Stimulated activated naive CD8-positive, alpha-beta T cell treated with anti-CD3 and anti-CD28 coated beads, Interleukin-15, Interleukin-2, amounts not matched to agents 100 ng/mL and 50 ng/mL, for 24 hours (primary cell): Measurements from ENCODE around the gene GNPDA2.
A peak's percentile ranks its signal among the peaks of the same experiment; 100 is the strongest.
"Not testable (repeated sequence)": the region's sequence is repeated elsewhere in the genome, so short reads cannot be mapped to it uniquely, and the experiment has no call there.

Experiments
- H3K27ac Mint-ChIP-seq: one replicate; pipeline ENCODE4 v1.8.0; 2021; ENCODE audit warnings: mild to moderate bottlenecking, mixed read lengths
- H3K27me3 Mint-ChIP-seq: one replicate; pipeline ENCODE4 v1.8.0; 2021; ENCODE audit warnings: mixed read lengths
- H3K36me3 Mint-ChIP-seq: one replicate; pipeline ENCODE4 v1.8.0; 2021; ENCODE audit warnings: low read depth, mixed read lengths
- H3K4me1 Mint-ChIP-seq: one replicate; pipeline ENCODE4 v1.8.0; 2021; ENCODE audit warnings: low read depth, mixed read lengths
- H3K4me3 Mint-ChIP-seq: one replicate; pipeline ENCODE4 v1.8.0; 2021; ENCODE audit warnings: mild to moderate bottlenecking, mixed read lengths
- H3K9me3 Mint-ChIP-seq: one replicate; pipeline ENCODE4 v1.8.0; 2021; ENCODE audit warnings: mixed read lengths

Gene GNPDA2

DNA sequence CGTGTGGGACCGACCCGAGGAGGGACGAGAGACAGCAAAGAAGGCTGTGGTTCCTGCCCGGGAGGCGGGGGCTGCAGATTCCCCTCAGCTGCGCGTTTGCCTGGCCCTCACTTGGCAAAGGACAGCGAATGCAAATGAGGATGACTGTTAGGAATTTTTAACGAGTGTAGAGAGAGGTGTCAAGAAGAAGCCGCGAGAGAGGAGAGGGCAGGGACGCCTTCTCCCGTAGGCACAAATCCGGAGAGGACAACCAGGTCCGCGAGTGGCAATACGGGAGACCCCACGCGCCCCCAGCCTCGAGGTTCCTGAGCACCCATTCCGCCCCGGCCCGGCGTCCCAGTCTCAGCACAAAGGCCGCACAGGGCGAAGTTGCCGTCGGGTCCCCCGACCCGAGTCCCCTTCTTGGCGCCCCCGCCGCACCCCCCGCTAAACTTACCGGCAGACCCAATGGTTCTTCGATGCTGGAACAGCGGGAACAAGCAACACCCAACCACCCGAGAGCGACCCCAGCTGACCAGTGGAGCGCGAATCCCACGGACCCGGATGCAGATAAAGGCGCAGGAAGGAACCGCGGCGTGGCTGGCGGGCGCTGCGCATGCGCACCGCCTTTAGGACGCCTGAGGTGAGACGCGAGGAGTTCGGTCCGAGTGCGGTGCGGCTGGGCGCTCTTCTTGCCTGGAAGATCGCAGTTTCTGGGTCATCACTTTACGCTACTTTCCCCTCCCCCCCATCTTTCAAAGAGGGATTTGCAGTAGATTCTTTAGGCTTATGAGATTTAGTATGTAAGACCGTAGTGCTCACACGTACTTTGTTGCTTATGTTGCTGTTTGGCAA is at the start of gene GNPDA2:
TSS of gene GNPDA2 (minus strand) at position 519 of the 834 bp plus-strand sequence. CDS start 4,349 bp downstream, outside the sequence.
- peaks cover 4% of the 10 kb centered on the region for H3K36me3 Mint-ChIP-seq
- H3K9me3 Mint-ChIP-seq = no peaks in the 10 kb centered on the region
- H3K4me1 Mint-ChIP-seq = peaks cover 41% of the 10 kb centered on the region
- H3K27ac Mint-ChIP-seq = peak within 1 kb of the TSS; percentile 93
- peak within 1 kb of the TSS; percentile 98 for H3K4me3 Mint-ChIP-seq
- no peaks in the 10 kb centered on the region for H3K27me3 Mint-ChIP-seq

DNA sequence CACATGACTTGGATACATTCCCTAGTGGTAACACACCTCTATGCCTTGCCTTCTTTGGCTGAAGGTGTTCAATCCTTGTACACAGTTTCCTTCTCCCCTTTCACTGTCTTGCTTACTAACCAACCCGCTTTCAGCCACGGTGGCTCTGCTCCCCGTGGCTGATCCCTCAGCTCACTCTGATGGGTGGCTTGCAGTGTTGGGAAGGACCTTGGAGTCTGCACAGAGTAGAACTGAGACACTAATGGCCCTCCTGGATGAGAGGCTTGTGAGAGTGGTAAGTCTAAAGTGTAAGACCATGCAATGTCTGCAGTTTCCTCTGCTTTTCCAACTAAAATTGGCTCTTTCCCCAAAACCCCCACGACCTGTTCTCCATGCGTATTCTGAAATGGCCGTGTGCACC is 46.0 kb upstream of the GNPDA2 start:
- H3K27ac Mint-ChIP-seq = no peak overlapping the region
- no peaks in the 10 kb centered on the region for H3K4me1 Mint-ChIP-seq
- H3K4me3 Mint-ChIP-seq = no peak overlapping the region
- H3K36me3 Mint-ChIP-seq = no peaks in the 10 kb centered on the region
- peaks cover 11% of the 10 kb centered on the region for H3K9me3 Mint-ChIP-seq
- H3K27me3 Mint-ChIP-seq = peaks cover 29% of the 10 kb centered on the region

DNA sequence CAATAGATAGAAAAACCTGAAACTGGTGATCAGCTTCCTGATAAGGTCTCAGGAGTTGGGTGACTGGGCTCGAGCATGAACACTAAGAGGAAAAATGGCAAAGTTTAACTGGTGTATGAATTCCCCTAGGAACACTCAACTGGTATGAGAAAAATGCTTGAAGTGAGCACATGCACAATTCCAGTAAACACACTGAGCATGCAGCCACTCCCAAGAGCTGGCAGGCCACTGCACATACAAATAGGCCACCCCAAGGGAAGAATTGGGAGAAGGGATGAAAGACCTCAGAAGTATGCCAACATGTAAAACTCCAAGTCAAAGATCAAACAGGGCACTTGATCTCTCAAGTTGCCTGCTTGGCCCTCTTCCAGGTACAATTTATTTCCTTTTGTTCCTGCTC is 45.4 kb upstream of the GNPDA2 start:
- Mint-ChIP-seq H3K27me3 (peaks cover 29% of the 10 kb centered on the region), H3K36me3 (no peaks in the 10 kb centered on the region), H3K9me3 (peaks cover 11% of the 10 kb centered on the region), H3K4me3 (no peak overlapping the region), H3K4me1 (no peaks in the 10 kb centered on the region), H3K27ac (no peak overlapping the region)

DNA sequence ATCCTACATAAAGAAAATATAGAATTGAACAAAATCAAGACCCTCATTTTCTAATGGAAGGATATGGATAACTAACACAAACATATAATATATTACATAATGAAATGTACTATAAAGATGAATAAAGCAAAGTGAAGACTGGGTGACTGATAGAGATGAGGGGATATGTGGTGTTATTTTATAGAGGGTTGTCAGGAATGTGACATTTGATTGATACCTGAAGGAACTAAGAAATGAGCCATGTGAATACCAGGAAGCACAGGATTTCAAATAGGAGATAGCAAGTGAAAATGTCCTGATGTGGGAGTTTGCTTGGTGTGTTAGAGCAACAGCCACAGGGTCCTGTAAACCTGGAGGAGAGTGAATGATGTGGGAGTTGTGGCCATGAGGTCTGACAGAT is 40.1 kb upstream of the GNPDA2 start:
- H3K4me3 Mint-ChIP-seq = no peak overlapping the region

DNA sequence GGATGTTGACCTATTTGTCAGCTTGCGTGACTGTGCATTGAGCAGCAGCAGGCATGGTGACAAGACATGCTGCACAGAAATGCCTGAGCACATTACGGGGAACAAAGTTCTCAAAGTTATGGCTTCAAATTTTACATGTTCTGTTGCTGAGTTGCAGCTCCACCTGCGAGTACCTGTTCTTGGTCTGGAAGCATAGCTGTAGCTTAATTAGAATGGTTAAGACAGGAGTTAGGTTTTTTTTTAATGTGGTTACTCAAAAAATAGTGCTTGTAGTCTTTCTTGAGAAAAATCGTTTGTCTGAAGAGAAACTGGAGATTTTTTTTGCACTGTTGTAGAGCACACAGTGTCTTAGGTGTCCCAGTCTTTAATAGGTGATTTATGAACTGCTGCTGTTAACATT is 38.8 kb upstream of the GNPDA2 start:
- Mint-ChIP-seq H3K27me3 (peaks cover 45% of the 10 kb centered on the region), H3K36me3 (no peaks in the 10 kb centered on the region), H3K4me3 (no peak overlapping the region)

More for the DNA sequence above, 40.1 kb upstream of the GNPDA2 start:
- H3K9me3 Mint-ChIP-seq = no peaks in the 10 kb centered on the region
- H3K4me1 Mint-ChIP-seq = no peaks in the 10 kb centered on the region
- H3K36me3 Mint-ChIP-seq = no peaks in the 10 kb centered on the region
- peaks cover 35% of the 10 kb centered on the region for H3K27me3 Mint-ChIP-seq
- H3K27ac Mint-ChIP-seq = no peak overlapping the region

DNA sequence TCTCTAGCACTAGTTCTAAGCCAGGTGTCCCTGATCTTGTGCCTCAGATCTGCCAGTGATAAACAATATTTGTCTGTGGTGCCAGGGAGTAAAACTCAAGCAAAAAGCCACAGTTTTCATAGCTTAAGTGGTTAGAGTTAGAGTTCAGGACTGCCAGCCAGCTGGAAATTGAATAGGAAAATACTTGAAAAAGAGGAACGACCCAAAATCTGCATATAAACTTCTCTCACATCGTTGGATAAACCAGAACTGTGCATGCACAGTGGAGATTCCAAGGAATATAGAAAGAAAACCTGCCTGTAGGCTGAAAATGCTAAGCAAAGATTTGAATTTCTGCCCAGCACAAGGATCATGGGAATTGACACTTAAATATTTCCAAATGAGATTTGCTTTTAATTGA is 35.0 kb upstream of the GNPDA2 start:
- no peak overlapping the region for H3K27ac Mint-ChIP-seq
- H3K9me3 Mint-ChIP-seq = no peaks in the 10 kb centered on the region
- H3K36me3 Mint-ChIP-seq = no peaks in the 10 kb centered on the region
- no peak overlapping the region for H3K4me3 Mint-ChIP-seq
- peaks cover 29% of the 10 kb centered on the region for H3K27me3 Mint-ChIP-seq
- no peaks in the 10 kb centered on the region for H3K4me1 Mint-ChIP-seq

More for the DNA sequence above, 38.8 kb upstream of the GNPDA2 start:
- Mint-ChIP-seq H3K4me1 (no peaks in the 10 kb centered on the region), H3K27ac (no peak overlapping the region), H3K9me3 (no peaks in the 10 kb centered on the region)

DNA sequence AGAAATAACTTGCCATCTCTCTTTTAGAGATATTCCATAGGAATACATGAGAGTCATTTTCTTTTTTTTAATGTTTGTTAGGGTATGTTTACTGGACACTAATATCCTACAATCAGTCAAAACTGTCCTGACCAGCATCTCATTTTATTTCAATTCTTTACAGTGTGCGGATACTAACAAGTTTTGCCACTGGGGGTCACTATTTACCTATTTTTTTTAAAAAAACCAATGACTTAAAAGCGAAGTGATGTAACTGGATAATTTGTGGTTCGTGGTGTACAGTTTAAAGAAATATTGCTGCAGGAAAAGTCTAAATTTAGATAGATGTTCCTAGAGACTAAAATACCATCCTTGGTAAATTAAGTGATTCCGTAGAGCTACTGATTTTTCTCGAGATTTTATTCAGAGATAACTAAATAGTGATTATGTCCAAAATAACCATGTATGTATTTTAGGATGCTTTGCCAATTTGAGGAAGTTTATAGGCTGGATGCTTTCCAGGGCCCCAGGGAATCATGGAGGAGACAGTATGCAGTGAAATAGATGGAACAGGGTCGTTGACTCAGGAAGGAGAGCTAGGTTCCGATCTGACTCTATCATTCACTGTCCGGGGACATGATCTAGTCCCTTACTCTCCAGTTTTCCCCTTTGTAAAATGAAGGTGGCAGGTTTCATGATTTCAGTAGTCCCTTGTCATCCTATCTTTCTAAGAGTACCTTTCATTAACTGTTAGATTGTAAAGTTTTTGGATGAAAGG is 34.0 kb upstream of the GNPDA2 start:
- Mint-ChIP-seq H3K27me3 (peaks cover 34% of the 10 kb centered on the region), H3K36me3 (no peaks in the 10 kb centered on the region), H3K4me1 (no peaks in the 10 kb centered on the region), H3K4me3 (no peak overlapping the region), H3K9me3 (no peaks in the 10 kb centered on the region), H3K27ac (no peak overlapping the region)

DNA sequence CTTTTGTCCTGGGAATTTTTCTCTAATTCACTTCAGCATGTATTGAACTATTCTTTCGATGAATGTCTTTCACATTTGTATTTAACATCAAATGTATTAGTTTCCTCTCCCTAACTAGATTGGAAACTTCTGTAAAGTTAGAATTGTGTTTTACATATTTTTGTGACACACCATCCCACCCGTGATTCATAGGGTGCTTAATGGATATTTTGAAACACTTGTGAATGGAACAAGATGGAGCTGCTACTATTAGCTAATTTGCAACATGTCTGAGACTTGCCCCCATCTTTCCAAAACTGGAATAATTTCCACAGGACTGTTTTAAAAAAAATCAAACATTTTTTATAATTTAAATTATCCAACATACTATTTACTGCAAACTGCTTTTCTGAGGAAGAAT is 30.2 kb upstream of the GNPDA2 start:
- H3K4me3 Mint-ChIP-seq = no peak overlapping the region
- H3K4me1 Mint-ChIP-seq = no peaks in the 10 kb centered on the region
- H3K27me3 Mint-ChIP-seq = peaks cover 22% of the 10 kb centered on the region
- no peaks in the 10 kb centered on the region for H3K9me3 Mint-ChIP-seq
- H3K36me3 Mint-ChIP-seq = no peaks in the 10 kb centered on the region
- H3K27ac Mint-ChIP-seq = no peak overlapping the region

DNA sequence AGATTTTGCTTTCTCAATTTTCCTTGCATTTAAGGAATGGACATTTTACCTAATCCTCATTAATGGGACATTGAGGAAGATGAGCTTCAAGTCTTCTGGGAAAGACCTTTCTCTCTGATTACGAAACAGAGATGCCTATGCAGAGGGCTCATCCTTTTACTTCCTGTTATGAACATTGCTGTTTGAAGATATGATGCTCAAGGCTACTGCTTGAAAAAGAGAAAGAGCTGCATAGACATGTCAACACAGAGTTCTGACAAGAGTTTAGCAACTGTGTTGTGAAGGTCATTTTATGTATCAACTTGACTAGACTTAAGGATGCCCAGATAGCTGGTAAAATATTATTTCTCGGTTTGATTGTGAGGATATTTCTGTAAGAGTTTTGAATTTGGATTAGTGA is 13.8 kb upstream of the GNPDA2 start:
- H3K4me1 Mint-ChIP-seq = no peaks in the 10 kb centered on the region
- H3K36me3 Mint-ChIP-seq = no peaks in the 10 kb centered on the region
- no peak overlapping the region for H3K27ac Mint-ChIP-seq
- peaks cover 28% of the 10 kb centered on the region for H3K27me3 Mint-ChIP-seq
- H3K4me3 Mint-ChIP-seq = no peak overlapping the region
- H3K9me3 Mint-ChIP-seq = no peaks in the 10 kb centered on the region

DNA sequence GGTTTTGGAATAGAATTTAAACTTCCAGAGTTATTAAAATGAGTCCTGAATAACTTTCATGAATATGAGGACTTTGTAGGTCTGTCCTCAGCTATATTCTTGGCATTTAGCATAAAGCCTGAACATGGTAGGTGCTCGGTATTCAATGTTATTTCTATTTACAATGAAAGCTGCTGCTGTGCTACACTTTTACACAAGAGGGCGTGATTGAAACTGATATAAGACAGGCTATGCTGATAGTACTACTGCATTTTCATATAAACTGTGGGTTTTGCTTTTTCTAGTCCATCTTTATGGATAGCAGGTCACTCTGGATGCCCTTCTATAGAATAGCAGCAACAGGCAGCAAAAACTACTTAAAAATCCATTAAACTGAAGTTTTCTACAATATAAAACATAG is 12.3 kb upstream of the GNPDA2 start:
- peaks cover 36% of the 10 kb centered on the region for H3K27me3 Mint-ChIP-seq
- no peak overlapping the region for H3K4me3 Mint-ChIP-seq
- no peaks in the 10 kb centered on the region for H3K36me3 Mint-ChIP-seq
- H3K4me1 Mint-ChIP-seq = no peaks in the 10 kb centered on the region
- H3K27ac Mint-ChIP-seq = no peak overlapping the region
- no peaks in the 10 kb centered on the region for H3K9me3 Mint-ChIP-seq

DNA sequence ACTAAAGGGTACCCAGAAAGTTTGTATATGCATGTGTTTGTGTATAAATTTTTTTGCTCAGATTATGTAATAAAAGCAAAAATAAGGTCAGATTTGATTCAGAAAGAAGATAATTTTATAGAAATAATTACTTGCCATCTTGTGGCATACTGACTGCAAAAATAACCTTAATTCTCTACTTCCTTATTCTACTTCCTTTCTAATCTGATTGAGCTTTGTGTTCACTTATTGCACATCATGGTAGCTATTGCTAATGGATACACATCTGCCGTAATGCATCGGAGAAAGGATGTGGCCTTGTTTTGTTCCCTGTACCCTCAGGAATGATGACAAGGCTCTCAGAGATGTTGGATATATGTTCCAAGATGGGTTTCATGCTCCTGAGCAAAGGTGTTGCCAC is 10.5 kb upstream of the GNPDA2 start:
- Mint-ChIP-seq H3K4me1 (no peaks in the 10 kb centered on the region), H3K27me3 (peaks cover 31% of the 10 kb centered on the region), H3K9me3 (no peaks in the 10 kb centered on the region), H3K27ac (no peak overlapping the region), H3K36me3 (no peaks in the 10 kb centered on the region), H3K4me3 (no peak overlapping the region)

DNA sequence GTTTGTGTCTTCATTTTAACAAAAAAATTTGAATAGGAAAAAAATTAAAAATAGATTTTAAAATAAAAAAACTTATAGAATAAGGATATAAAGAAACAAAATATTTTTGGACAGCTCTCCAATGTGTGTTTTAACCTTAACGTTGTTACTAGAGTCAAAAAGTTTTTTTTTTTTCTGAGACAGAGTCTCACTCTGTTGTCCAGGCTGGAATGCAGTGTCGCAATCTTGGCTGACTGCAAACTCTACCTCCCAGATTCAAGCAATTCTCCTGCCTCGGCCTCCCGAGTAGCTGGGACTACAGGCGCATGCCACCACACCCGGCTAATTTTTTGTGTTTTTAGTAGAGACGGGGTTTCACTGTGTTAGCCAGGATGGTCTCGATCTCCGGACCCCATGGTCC is 2.3 kb upstream of the GNPDA2 start:
- not testable (repeated sequence) for H3K4me3 Mint-ChIP-seq, H3K9me3 Mint-ChIP-seq, H3K27me3 Mint-ChIP-seq, H3K27ac Mint-ChIP-seq, H3K36me3 Mint-ChIP-seq
- H3K4me1 Mint-ChIP-seq = peaks cover 28% of the 10 kb centered on the region

DNA sequence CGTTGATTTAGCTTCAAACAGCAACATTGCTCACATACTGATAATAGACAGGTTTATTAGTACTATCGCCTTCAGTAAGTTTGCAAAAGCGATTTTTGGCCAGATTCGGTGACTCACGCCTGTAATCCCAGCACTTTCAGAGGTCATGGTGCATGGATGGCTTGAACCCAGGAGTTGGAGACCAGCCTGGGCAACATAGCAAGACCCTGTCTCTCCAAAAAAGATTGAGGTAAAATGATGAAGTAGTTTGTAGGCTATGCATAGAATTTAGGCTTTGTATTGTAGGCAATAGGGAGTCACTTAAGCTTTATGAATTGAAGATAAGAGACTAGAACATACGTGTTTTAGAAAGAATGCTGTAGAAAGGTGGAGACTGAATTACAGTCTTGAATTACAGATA is 1.1 kb upstream of the GNPDA2 start:
- H3K27ac Mint-ChIP-seq = no peak overlapping the region

DNA sequence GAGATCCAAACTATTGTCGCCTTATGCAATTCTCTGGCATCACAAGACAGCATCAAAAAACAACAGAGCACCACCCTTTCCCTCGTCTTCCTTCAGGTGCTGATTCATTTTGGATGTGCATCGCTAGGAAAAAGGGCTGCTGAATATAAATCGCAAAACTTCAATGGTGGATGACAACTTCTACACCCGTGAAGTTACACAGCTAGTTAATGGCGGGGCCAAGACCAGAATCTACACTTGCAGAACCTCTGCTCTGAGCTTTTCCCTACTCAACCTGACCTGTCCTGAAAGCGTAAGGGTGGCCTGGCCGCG is 674 bp downstream of the GNPDA2 start:
- Mint-ChIP-seq H3K27me3 (no peaks in the 10 kb centered on the region), H3K27ac (peak overlapping the region; percentile 93), H3K9me3 (no peaks in the 10 kb centered on the region), H3K4me1 (peaks cover 46% of the 10 kb centered on the region), H3K4me3 (peak overlapping the region; percentile 98), H3K36me3 (peaks cover 5% of the 10 kb centered on the region)

More for the DNA sequence above, 1.1 kb upstream of the GNPDA2 start:
- H3K4me3 Mint-ChIP-seq = peak overlapping the region; percentile 98
- H3K36me3 Mint-ChIP-seq = peaks cover 4% of the 10 kb centered on the region
- no peaks in the 10 kb centered on the region for H3K27me3 Mint-ChIP-seq
- peaks cover 38% of the 10 kb centered on the region for H3K4me1 Mint-ChIP-seq
- H3K9me3 Mint-ChIP-seq = no peaks in the 10 kb centered on the region

DNA sequence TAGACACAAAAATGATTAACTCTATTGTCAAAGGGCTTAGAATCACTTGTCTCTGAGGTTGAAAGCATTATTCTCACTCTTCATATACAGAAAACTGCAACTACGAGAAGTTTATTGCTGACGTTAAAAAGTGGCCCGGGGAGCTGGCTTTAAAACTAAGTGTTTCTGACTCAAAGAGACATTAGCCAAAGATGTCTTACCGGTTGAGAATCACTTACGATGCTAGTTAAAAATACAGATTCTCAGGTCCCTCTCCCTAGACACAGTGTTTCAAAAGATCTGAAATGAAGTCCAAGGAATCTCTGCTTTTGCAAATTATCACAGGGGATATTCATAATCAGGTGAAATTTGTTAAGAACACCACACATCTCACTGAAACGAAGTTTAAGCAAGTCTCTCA is 1.2 kb downstream of the GNPDA2 start:
- no peaks in the 10 kb centered on the region for H3K9me3 Mint-ChIP-seq
- peaks cover 52% of the 10 kb centered on the region for H3K4me1 Mint-ChIP-seq
- no peaks in the 10 kb centered on the region for H3K27me3 Mint-ChIP-seq
- peak overlapping the region; percentile 93 for H3K27ac Mint-ChIP-seq
- H3K36me3 Mint-ChIP-seq = peaks cover 10% of the 10 kb centered on the region
- peak overlapping the region; percentile 98 for H3K4me3 Mint-ChIP-seq
